Esophagus squamous epithelium (tissue), 4 donors: ENCODE results near the gene TSKU.

Experiments used
- CTCF ChIP-seq, 6 experiments: fragments of 450-650 bp in 4 of 6; fragments of 200-600 bp in 2 of 6; sonication (generic) in 2 of 6; IDR thresholded peaks; one replicate each; pipeline ENCODE4 v1.5.1; 2016 to 2019; ENCODE audit warnings: antibody characterized with exemption in 6 of 6, mild to moderate bottlenecking in 4 of 6, moderate library complexity in 4 of 6
- POLR2A ChIP-seq, 4 donors: fragments of 450-650 bp; IDR thresholded peaks; one replicate each; pipeline ENCODE4 v1.6.1; 2017; ENCODE audit warnings: antibody characterized with exemption in 4 of 4, mild to moderate bottlenecking in 4 of 4, moderate library complexity in 3 of 4

- TF ChIP-seq CTCF (IDR thresholded peaks at IDR 0.05), result no peak
- TF ChIP-seq POLR2A (IDR thresholded peaks at IDR 0.05), result no peak
Measured at GRCh38 chr11:76797341-76798201, 14.4 kb downstream of the TSKU start.
